ENCODE results near the gene DCC.

DNA sequence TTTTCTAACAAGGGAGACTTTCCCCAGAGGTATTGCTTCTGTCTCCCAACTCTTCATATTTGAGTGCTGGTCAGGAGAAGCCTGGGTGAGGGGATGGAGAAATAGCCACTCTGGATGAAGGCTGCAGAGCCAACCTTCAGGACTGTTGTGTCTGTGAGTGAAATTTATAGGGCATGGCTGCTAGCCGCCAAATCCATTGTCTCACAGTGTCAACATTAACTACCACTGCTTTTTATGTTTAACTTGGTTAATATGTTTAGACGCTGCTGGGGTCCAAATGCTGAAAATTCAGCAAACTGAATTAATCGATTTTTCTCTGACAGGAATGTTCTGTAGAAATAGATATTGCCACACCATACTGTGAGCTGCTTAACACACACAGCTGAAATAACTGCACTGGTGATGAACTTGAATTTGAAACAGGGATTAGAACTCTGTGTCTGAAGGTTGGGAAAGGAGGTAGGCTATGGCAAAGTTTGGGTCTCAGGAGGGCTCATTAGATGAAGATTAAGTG is 281.0 kb downstream of the DCC start:
- TF ChIP-seq GATA2 (IDR thresholded peaks at IDR 0.05; ENCODE audit: low read depth, low read length) (no peak), GATA3 (IDR thresholded peaks at IDR 0.05; ENCODE audit: low read depth, low read length) (no peak)
